Fibroblast of lung (primary cell): ENCODE measurements around the gene HCFC1. TPM values are rescaled to one million over a fixed set of nuclear protein-coding genes. Genes with fewer than 3 reads are reported as not detected.
A peak's percentile ranks its signal among the peaks of the same experiment; 100 is the strongest.

ENCODE experiments used
- DNase-seq, 2 donors: peaks; one replicate each; pipeline versions ENCODE4 v3.0.0 to v3.0.0-alpha.2; 2010; ENCODE audit warnings: low read depth in 2 of 2
- H2AFZ ChIP-seq: 2 replicates; pipeline ENCODE4 v1.5.1; 2012; ENCODE audit warnings: low read length, control low read depth, inconsistent platforms
- H3K27ac ChIP-seq: 2 replicates; pipeline ENCODE4 v1.5.1; 2011; ENCODE audit warnings: low read length, control low read depth; ENCODE audit not compliant: insufficient read depth
- H3K27me3 ChIP-seq: 2 replicates; pipeline ENCODE4 v1.5.1; 2011; ENCODE audit warnings: mild to moderate bottlenecking, low read length; ENCODE audit not compliant: control insufficient read depth, insufficient read depth
- H3K36me3 ChIP-seq: 2 replicates; pipeline ENCODE4 v1.5.1; 2011; ENCODE audit warnings: low read length; ENCODE audit not compliant: control insufficient read depth, insufficient read depth
- H3K4me1 ChIP-seq: 2 replicates; pipeline ENCODE4 v1.5.1; 2011; ENCODE audit warnings: low read length; ENCODE audit not compliant: control insufficient read depth, insufficient read depth; ENCODE audit errors: extremely low read depth
- H3K4me2 ChIP-seq: 2 replicates; pipeline ENCODE4 v1.5.1; 2011; ENCODE audit warnings: low read length, control low read depth; ENCODE audit not compliant: insufficient read depth; ENCODE audit errors: extremely low read depth
- H3K4me3 ChIP-seq, 4 experiments: fragments of 200-600 bp in 1 of 4; sonication (generic) in 1 of 4; replicated peaks in 1 of 4; 2 replicates each; pipeline ENCODE4 v1.5.1; 2011 to 2016; ENCODE audit warnings: low read length in 4 of 4, low read depth in 3 of 4, mild to moderate bottlenecking in 3 of 4, control low read depth in 2 of 4, inconsistent platforms in 1 of 4, mixed read lengths in 1 of 4; ENCODE audit not compliant: insufficient read depth in 1 of 4; ENCODE audit errors: control extremely low read depth in 1 of 4
- H3K79me2 ChIP-seq: 2 replicates; pipeline ENCODE4 v1.5.1; 2012; ENCODE audit warnings: mild to moderate bottlenecking, low read length, inconsistent platforms; ENCODE audit not compliant: control insufficient read depth, insufficient read depth
- H3K9ac ChIP-seq: 2 replicates; pipeline ENCODE4 v1.5.1; 2011; ENCODE audit warnings: mild to moderate bottlenecking, low read length, control low read depth; ENCODE audit not compliant: insufficient read depth
- H3K9me3 ChIP-seq: 2 replicates; pipeline ENCODE4 v1.5.1; 2012; ENCODE audit warnings: low read depth, low read length; ENCODE audit not compliant: control insufficient read depth, insufficient read depth
- H4K20me1 ChIP-seq: 2 replicates; pipeline ENCODE4 v1.5.1; 2011; ENCODE audit warnings: low read length; ENCODE audit not compliant: control insufficient read depth, insufficient read depth; ENCODE audit errors: extremely low read depth
- EZH2 ChIP-seq: IDR thresholded peaks from 2 replicates; pipeline ENCODE4 v1.5.1; 2012; ENCODE audit warnings: low read length, control low read depth, mild to moderate bottlenecking; ENCODE audit errors: missing control alignments
- polyA plus RNA-seq, 2 donors: library from polyadenylated mRNA; depleted of rRNA in 1 of 2; stranded (reverse) in 1 of 2; unstranded in 1 of 2; fragments of >200 nt; gene quantifications; 2 replicates each; pipeline ENCODE4 v1.2.1, GENCODE V29; 2011 to 2012; ENCODE audit warnings: missing spikeins in 1 of 2
- total RNA-seq: library from RNA; depleted of rRNA; stranded (reverse); fragments of >200 nt; gene quantifications from 2 replicates; pipeline ENCODE4 v1.2.1, GENCODE V29; 2014
- TF ChIP-seq, protein P1 (sequence below), 2 donors: IDR thresholded peaks in 1 of 2; conservative IDR thresholded peaks in 1 of 2; 1 replicate in 1 of 2; 2 replicates in 1 of 2; pipeline ENCODE4 v1.5.1; 2011 to 2012; ENCODE audit warnings: low read length in 2 of 2, control low read depth in 1 of 2, inconsistent platforms in 1 of 2, low read depth in 1 of 2, mild to moderate bottlenecking in 1 of 2

Gene HCFC1
- total and polyA plus RNA-seq, 2 donors (not counting 1 experiment from before 2014, with no cell fraction given) = 3.0 to 10.2 TPM

DNA sequence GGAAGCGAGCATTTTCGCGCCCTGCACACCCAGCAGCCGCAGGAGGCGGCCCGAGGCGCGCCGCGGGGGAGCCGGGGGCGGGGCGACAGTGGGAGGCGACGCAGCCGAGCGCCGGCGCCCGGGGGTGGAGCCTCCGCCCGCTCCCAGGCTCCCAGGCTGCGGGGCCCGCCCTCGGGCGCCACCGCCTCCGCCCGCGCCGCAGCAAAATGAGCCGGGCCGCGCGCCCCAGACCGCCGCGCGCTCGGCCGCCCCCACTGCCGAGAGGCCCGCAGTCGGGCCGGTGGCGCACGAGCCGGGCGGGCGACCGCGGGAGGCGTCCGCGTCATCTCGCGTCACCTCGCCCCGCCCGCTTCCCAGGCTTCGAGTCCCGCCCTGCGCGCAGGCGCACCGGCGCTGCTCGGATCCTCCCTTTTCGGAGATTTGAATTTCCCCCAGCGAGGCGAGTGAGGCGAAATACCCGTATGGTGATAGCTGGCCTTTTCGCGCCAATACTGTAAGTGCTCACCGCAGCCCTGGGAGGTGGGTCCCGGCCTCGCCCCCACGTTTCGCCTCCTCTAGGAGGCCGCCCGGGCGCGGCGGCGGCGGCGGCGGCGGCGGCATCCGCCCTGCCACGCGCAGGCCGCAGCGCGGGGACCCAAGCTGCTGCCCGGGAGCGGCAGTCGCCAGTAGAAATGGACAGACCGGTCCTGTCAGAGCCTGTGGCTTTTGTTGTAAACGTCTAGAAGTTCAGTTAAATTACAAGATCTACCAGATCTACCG is 929 bp upstream of the HCFC1 start, which contains the start of gene TMEM187:
TMEM187 (plus strand) TSS at position 387 of the 759 bp plus-strand sequence. CDS start 9,309 bp downstream, outside the sequence.
- Histone ChIP-seq H4K20me1 (no peaks in the 10 kb centered on the region), H3K4me3 (peak within 1 kb of the TSS; percentile 81 to 99 (median 90)), H3K4me2 (peak within 1 kb of the TSS; percentile 96), H3K9me3 (no peaks in the 10 kb centered on the region), H3K9ac (peak within 1 kb of the TSS; percentile 98), H3K27me3 (no peaks in the 10 kb centered on the region), H3K4me1 (peaks cover 10% of the 10 kb centered on the region), H2AFZ (peak within 1 kb of the TSS; percentile 59), H3K79me2 (peaks cover 43% of the 10 kb centered on the region), H3K27ac (peak within 1 kb of the TSS; percentile 100), H3K36me3 (no peaks in the 10 kb centered on the region)
- TF ChIP-seq, protein P1, sequence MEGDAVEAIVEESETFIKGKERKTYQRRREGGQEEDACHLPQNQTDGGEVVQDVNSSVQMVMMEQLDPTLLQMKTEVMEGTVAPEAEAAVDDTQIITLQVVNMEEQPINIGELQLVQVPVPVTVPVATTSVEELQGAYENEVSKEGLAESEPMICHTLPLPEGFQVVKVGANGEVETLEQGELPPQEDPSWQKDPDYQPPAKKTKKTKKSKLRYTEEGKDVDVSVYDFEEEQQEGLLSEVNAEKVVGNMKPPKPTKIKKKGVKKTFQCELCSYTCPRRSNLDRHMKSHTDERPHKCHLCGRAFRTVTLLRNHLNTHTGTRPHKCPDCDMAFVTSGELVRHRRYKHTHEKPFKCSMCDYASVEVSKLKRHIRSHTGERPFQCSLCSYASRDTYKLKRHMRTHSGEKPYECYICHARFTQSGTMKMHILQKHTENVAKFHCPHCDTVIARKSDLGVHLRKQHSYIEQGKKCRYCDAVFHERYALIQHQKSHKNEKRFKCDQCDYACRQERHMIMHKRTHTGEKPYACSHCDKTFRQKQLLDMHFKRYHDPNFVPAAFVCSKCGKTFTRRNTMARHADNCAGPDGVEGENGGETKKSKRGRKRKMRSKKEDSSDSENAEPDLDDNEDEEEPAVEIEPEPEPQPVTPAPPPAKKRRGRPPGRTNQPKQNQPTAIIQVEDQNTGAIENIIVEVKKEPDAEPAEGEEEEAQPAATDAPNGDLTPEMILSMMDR (conservative IDR thresholded peaks at IDR 0.05 in 1 of 2, IDR thresholded peaks at IDR 0.05 in 1 of 2; ENCODE audit: low read depth in 1 of 2, low read length in 2 of 2) = no peak
- no peak for TF ChIP-seq EZH2
- DNase-seq = peak; percentile 82 to 84

DNA sequence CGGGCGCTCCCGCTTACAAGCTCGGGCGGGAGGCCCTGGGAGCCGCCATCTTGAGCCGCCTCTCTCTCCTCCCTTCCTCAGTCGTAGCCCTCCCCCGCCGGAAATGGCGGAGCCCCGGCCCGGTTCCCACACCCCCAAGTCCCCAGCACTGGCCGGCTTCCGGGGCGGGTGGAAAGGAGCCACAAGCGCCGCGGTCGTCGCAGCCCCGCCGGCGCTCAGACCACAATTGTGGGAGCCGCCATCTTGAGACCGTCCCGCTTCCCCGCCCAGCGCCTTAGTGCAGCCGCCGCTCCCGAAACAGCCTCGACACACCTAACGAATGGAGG is 531 bp downstream of the HCFC1 start:
- H3K27ac ChIP-seq = peak overlapping the region; percentile 100
- H3K27me3 ChIP-seq = no peaks in the 10 kb centered on the region
- H2AFZ ChIP-seq = peak overlapping the region; percentile 59
- TF ChIP-seq, protein P1 (conservative IDR thresholded peaks at IDR 0.05 in 1 of 2, IDR thresholded peaks at IDR 0.05 in 1 of 2; ENCODE audit: low read depth in 1 of 2, low read length in 2 of 2) = no peak
- peak overlapping the region; percentile 98 for H3K9ac ChIP-seq
- peak overlapping the region; percentile 80 to 99 (median 88) for H3K4me3 ChIP-seq
- peak overlapping the region; percentile 88 for H3K4me2 ChIP-seq
- H3K4me1 ChIP-seq = peaks cover 21% of the 10 kb centered on the region
- H3K79me2 ChIP-seq = peaks cover 58% of the 10 kb centered on the region
- H3K36me3 ChIP-seq = no peaks in the 10 kb centered on the region
- H3K9me3 ChIP-seq = no peaks in the 10 kb centered on the region
- no peaks in the 10 kb centered on the region for H4K20me1 ChIP-seq
- peak; percentile 87 to 88 for DNase-seq

DNA sequence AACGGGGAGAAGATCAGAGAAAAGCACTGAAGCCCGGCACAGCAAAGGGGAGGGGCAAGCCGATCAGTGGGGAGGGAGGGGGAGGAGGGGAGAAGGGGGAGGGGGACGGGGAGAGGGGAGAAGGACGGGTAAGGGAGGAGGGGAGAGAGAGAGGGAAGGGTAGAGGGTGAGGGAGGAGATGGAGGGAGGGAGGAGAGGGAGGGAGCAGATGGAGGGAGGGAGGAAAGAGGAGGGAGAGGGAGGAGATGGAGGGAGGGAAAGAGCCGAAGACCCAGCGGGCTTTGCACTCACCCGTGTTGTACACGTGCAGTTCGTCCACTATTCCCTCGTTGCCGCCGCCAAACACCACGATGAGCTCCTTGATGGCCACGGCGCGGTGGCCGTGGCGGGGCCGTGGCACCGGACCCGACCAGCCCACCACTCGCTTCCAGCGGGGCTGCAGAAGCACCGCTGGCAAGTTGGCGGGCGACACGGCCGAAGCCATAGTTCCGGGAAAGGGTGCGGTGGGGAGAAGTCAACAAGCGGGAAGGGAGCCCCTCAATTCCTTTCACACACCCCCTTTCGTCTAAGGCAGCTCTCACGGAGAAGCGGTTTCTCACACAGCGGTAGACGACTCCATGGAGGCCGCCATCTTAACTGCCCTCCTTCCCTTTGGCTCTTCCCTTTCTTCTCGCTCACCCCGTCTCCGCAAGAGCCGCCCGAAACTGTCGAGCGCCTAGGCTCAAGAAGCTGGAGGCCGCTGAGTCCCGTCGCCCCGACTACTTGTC is 1.1 kb downstream of the HCFC1 start:
- Histone ChIP-seq H3K79me2 (peaks cover 63% of the 10 kb centered on the region), H4K20me1 (no peaks in the 10 kb centered on the region)
- TF ChIP-seq, protein P1 (conservative IDR thresholded peaks at IDR 0.05 in 1 of 2, IDR thresholded peaks at IDR 0.05 in 1 of 2; ENCODE audit: low read depth in 1 of 2, low read length in 2 of 2) = no peak
- no peak for TF ChIP-seq EZH2

More for the DNA sequence above, 1.1 kb downstream of the HCFC1 start:
- DNase-seq = peak; percentile 82 to 90
- H3K27me3 ChIP-seq = no peaks in the 10 kb centered on the region
- peak overlapping the region; percentile 80 for H3K4me2 ChIP-seq
- peak overlapping the region; percentile 17 for H2AFZ ChIP-seq
- H3K9ac ChIP-seq = peak overlapping the region; percentile 98
- H3K36me3 ChIP-seq = no peaks in the 10 kb centered on the region
- no peaks in the 10 kb centered on the region for H3K9me3 ChIP-seq
- H3K4me1 ChIP-seq = peaks cover 21% of the 10 kb centered on the region
- H3K27ac ChIP-seq = peak overlapping the region; percentile 100
- H3K4me3 ChIP-seq = peak overlapping the region; percentile 80 to 99 (median 88)
